Stimulated activated CD4-positive, alpha-beta T cell treated with anti-CD3 and anti-CD28 coated beads, Interleukin-12 subunit alpha, Interleukin-12 subunit beta, amount 100 ng/mL, for 48 hours (primary cell): ENCODE measurements around the gene EIF4E2.
"Not testable (repeated sequence)": the region's sequence is repeated elsewhere in the genome, so short reads cannot be mapped to it uniquely, and the experiment has no call there.

Source experiments
- DNase-seq, 3 donors: peaks; one replicate each; pipeline ENCODE4 v3.0.0-alpha.2; 2020; ENCODE audit warnings: low read depth in 2 of 3, low spot score in 1 of 3

The EIF4E2 gene

GRCh38 chr2:232521959-232522622 lies 28.4 kb upstream of the EIF4E2 start:
- DNase-seq, result peak; percentile 20 to 58 (median 52)

- DNase-seq, result no peak
Measured at GRCh38 chr2:232522623-232523401, 27.7 kb upstream of the EIF4E2 start.

- DNase-seq, result no peak
Measured at GRCh38 chr2:232523402-232523681, 27.1 kb upstream of the EIF4E2 start.

- DNase-seq, result peak in 2 of 3 donors; percentile 32 to 33
Measured at GRCh38 chr2:232523682-232524597, 26.5 kb upstream of the EIF4E2 start.

- DNase-seq, result no peak
Measured at GRCh38 chr2:232524771-232525170, 25.7 kb upstream of the EIF4E2 start.

- no peak for DNase-seq
Measured at GRCh38 chr2:232525199-232525598, 25.3 kb upstream of the EIF4E2 start.

- no peak for DNase-seq
Measured at GRCh38 chr2:232525791-232526371, 24.6 kb upstream of the EIF4E2 start, which contains the start of gene CHRND. TSS of gene CHRND (plus strand) at chr2:232526160. CDS start at chr2:232526216, 56 bp downstream.

GRCh38 chr2:232526372-232526941 lies 24.0 kb upstream of the EIF4E2 start:
- no peak for DNase-seq

GRCh38 chr2:232527905-232528470 lies 22.5 kb upstream of the EIF4E2 start:
- no peak for DNase-seq

GRCh38 chr2:232528746-232529460 lies 21.6 kb upstream of the EIF4E2 start:
- DNase-seq, result no peak

GRCh38 chr2:232529806-232530547 lies 20.5 kb upstream of the EIF4E2 start:
- DNase-seq, result no peak

- no peak for DNase-seq
Measured at GRCh38 chr2:232530626-232531260, 19.7 kb upstream of the EIF4E2 start.

- no peak for DNase-seq
Measured at GRCh38 chr2:232532419-232532818, 18.1 kb upstream of the EIF4E2 start.

- not testable (repeated sequence) for DNase-seq
Measured at GRCh38 chr2:232532821-232533220, 17.7 kb upstream of the EIF4E2 start.

GRCh38 chr2:232533944-232534710 lies 16.4 kb upstream of the EIF4E2 start:
- DNase-seq, result no peak

- no peak for DNase-seq
Measured at GRCh38 chr2:232534940-232535651, 15.4 kb upstream of the EIF4E2 start.

- DNase-seq, result no peak
Measured at GRCh38 chr2:232535761-232536530, 14.5 kb upstream of the EIF4E2 start.
